Stimulated activated CD4-positive, alpha-beta T cell treated with anti-CD3 and anti-CD28 coated beads, Interleukin-15, amount 100 ng/mL, for 24 hours (primary cell): Measurements from ENCODE around the gene TOMM70.
A peak's percentile ranks its signal among the peaks of the same experiment; 100 is the strongest.

Source experiments
- DNase-seq: peaks from one replicate; pipeline ENCODE4 v3.0.0-alpha.2; 2020

TOMM70 gene

DNA sequence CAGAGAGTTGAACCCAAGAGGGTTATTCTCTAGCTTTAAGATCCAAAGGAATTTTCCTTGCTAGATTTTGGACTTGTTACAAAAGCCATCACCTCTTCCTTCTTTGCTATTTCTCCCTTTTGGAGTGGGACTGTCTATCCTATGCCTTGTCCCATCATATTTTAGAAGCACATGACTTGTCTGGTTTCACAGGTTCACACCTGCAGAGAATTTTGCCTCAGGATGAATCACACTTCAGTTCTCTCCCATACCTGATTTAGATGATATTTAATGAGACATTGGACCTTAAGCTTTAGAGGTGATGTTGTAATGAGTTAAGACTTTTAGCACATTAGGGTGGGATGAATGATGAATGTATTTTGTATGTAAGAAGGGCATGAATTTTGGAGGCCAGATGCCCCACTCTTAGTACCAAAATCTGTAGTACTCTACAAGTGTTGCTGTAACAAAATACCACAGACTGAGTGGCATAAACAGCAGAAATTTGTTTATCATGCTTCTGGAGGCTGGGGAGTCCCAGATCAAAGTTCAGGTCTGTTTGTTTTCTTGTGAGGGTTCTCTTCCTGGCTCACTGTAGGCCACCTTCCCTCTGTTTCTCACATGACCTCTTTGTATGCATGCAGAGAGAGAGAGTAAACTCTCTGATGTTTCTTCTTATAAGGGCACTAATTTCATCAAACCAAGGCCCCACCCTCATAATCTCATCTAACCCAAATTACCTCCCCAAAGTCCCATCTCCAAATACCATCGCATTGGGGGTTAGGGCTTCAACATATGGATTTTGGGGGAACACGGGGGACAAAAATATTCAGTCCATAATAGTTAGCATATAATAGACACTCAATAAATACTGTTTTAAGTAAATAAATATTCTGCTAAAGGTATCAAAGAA lies 10.4 kb upstream of the TOMM70 start:
- no peak for DNase-seq

DNA sequence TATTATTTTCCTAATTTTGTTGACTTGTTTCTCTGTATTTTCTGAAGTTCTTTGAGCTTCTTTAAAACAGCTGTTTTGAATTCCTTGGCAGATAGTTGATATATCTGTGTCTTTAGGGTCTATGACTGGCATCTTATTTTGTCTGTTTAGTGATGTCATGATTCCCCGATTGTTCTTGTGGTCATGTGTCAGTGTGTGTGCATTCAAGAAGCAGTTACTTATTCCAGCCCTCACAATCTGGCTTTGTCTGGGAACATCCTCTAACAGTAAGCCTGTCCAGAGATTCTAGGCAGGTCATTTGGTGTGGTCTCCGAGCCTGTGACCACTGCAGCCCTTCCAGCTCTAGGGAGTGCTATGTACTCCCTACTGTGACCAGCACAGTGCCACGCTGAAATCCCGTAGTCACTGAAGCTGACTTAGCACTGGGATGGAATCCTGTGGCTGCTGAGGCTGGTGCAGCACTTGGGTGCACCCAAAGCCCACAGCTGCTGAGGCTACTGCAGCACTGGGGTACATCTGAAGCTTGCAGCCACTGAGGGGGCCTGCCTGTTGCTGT lies 7.2 kb upstream of the TOMM70 start:
- no peak for DNase-seq

DNA sequence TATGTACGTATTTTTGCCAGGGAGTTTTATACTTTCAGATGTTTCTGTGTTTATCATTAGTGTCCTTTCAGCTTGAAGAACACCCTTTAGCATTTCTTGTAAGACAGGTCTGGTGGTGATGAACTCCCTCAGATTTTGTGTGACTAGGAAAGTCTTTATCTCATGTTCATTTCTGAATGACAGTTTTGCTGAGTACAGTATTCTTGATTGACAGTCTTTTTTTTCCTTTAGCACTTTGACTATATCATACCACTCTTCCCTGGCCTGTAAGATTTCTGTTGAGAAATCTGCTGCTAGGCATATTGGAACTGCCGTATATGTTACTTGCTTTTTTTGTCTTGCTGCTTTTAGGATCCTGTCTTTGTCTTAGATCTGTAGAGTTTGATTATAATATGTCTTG lies 6.3 kb upstream of the TOMM70 start:
- DNase-seq = no peak

DNA sequence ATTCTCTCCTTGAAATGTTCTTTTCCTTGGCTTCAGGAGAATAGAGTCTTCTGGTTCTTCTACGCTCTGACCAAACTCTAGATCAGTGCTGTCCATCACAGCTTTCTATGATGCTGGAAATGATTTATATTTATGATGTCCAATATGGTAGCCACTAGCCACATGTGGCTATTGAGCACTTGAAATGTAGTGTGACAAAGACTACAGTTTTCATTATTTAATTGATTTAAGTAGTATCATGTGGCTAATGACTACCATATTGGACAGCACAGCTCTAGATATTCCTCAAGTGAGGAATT lies 3.3 kb upstream of the TOMM70 start:
- no peak for DNase-seq

DNA sequence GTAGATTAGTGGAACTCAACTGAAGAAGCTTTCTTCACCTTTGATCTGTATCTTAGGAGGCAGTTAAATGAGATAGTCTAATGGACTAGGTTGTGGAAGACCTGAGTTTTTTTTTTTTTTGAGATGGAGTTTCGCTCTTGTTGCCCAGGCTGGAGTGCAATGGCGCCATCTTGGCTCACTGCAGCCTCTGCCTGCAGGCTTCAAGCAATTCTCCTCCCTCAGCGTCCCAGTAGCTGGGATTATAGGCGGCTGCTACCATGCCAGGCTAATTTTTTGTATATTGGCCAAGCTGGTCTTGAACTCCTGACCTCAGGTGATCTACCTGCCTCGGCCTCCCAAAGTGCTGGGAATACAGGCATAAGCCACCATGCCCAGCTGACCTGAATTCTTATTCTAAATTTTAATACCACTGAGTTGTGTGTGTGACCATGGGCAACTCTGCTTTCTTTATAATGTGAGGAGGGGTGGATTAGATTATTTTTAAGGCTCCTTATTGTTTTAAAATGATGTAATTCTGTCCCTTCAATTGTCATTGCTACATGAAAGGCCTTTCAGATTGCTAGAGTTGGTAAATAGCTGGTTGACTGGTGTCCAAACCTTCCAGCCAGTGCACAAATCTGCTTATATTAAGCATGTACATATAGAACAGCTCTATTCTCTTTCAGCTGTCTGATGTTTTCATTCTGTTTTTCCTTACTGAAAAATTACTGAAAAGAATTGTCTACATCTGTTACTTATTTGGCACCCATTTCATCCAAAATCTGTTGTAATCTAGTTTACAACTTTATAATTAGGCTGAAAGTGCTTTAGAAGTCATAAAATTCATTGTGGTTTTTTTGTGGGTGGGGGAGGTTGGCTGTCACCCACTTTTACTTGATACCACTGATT lies 2.7 kb upstream of the TOMM70 start:
- no peak for DNase-seq

DNA sequence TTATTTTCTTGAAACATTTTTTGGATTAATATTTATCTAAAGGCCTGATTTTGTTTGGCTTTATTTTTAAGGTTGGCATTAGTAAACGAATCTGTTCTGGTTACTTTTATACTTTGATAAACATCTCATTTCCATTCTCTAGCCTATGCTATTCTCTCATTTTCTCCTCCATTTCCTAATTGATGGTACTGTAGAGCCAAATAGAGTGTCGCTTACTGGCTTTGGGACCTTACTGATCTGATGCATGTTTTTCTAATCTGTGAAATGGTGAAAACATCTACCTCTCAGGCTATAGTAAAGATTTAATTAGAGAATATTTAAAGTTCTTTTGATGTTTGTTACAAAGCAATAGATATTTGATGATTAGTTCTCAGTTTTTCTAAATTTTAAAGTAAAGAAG lies 2.0 kb upstream of the TOMM70 start:
- DNase-seq = no peak

DNA sequence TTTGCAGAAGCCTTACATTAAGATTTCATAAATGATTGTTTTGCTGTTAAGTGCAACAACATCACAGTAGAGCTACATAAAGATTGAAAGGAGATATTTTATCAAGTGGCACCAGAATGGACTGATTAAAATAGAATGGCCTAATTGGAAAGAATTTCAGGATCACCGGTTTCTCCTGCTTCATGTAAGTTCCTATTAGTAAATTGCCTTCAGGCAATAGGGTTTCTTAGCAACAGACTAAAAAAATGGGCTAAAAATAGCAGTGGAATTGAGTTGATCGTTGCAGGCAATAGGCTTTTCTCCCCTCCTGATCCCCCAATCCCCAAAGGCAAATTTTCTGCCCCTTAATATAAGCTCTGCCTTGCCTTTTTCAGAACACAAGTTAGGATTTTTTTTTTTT lies 1.4 kb upstream of the TOMM70 start:
- no peak for DNase-seq

DNA sequence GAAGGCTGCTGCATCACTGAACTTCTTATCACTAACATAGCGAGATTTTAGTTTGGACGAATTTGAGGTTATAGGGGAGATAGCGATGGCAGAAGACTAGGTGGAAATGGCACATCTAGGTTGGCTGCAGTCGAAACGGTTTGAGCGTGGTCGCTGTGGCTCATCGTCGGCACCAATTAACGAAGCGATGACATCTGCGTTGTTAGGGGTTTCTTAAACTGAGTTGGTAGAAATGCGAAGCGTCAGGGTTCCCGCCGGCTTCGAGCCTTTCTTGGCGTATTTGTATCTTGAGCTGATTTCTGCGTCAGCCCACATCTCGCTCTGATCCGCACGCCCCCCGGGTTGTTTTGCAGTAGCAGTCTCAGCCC lies 769 bp upstream of the TOMM70 start:
- DNase-seq = peak; percentile 62

DNA sequence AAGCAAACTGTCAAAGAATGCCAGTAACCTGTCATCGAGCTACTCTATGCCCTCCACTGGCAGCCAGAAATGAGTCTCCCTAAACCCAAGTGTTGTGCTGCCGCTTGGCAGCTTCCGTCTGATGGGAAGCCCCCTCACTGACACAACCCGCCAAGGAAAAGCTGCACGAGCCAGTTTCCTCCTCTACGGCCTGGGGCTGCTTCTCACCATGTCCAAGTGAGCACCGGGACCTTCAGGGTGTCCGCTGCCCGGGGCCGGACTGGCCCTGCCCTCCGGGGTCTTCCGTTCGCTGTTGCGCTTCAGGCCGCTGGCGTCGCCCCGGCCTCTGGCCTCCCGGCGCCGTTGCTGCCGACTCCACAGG lies 490 bp downstream of the TOMM70 start:
- DNase-seq = peak; percentile 48

DNA sequence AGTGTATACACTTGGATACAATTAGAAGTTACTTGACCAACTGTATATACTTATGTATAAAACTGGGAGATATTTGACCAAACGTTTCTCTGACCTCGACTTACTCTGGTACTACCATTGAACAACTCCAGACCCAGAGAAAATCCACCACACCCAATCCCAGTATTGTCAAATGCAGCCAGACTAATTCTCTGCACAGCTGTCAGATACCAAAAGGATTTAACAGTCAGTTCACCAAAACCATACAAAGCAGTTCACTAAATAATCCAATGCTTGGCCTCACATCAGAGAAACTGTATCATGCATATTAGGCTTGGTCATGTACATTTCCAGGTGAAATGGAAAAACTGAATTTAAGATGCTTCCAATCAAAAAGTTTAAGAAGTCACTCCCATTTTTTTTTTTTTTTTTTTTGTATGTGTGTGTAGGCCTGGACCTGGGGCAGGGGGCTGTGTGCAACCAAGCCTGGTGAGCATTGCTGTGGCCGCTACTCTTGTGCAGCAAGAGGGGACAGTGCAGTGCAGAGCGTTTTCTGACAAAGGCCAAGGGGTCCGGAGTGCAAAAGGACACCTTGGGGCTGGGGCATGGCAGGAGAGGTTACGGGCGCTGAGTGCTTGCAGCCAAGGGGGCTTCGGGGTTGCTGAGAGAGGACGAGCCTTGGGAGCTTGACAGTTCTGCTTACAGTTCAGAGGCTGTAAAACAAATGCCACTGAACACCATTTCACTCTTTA lies 1.4 kb downstream of the TOMM70 start:
- DNase-seq = no peak

DNA sequence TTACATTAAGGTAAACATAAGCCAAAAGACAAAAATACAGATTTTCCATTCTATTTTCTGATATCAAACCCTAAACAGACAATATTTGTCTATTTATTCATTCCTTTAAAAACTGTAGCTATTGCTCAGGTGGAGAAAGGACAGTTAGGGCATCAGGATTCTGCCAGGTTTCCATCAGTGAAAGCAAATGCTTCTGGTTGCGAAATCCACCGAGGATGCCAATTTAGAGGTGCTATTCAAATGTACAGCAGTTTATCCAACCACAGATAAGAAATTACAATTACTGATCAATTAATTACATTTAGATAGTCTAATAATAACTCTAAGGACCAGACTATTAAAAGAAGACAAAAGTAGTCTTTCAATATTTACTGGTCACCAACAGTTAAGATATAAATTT lies 3.9 kb downstream of the TOMM70 start:
- no peak for DNase-seq

DNA sequence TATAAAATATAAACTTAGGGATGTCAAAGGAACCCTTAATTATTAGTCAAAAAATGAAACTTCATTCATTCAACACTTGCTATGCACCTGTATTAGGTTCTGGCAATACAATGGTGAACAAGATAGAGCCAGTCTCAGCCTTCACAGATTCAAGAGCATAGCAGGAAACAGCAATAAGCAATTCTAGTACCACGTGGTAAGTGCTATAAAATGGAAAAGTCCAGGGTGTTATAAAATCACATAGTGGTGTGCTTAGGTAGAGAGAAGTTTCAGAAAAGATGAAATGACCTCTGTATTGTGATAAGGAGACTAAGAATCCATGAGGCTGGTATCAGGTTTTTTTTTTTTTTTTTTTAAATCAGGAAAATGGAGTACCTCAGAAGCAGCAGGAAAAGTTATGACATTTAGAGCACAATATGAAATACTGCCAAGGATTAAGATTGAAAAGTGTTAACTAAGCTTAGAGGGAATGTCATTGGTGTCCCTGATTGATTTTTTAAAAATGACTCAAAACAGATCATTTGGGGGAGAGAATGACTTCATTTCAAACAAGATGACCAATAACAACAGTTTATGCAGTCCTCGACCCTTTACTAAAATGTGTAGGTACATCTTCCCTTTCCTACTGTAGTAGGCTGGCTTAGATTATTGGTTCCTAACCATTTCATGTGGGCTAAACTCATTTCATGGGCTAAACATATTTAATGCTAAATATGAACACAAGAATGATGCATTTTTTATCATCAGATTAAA lies 5.0 kb downstream of the TOMM70 start:
- no peak for DNase-seq

DNA sequence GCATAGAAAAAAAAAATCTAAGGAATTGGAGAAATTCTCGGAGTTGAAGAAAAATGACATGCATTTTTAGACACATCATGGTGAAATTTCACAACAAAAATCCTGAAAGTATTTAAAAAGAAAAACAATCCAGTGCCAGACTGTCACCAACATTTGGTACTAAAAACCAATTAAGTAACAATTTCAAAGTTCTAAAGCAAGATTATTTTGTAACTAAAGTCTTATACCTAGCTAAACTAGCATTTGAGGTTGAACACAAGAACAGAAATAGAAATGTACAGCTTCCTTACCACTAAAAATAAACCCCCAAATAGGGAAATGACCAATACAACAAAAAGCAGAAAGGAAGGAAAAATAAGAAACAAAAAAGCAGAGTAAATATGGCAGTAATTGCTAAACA lies 11.9 kb downstream of the TOMM70 start:
- no peak for DNase-seq

DNA sequence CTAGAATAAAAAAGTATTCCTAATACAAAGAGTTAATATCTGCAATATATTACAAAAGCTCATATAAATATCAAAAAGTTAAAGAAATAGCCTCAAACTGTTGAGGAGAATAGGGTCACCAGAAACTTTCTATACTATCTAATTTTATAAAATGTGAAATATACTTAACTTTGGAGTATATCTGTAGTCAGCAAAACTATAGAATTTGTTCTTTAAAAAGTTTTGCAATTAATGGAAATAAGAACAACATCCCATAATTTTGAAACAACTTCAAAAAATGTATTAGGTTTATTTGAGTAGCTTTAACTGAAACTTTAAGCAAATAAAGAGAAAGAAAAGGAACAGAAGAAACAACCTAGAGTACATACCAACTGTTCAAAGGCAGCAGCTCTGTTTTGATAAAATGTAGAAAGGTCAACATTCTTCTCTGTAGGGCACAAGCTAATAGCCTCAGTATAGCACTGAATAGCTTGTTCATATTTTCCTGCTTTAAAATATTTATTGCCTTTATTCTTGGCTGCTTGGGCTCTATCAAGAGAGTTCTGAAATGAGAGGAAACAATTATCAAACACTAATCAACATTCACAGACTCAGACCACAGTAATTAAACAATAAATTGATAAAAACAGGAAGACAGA lies 14.3 kb downstream of the TOMM70 start:
- DNase-seq = no peak

DNA sequence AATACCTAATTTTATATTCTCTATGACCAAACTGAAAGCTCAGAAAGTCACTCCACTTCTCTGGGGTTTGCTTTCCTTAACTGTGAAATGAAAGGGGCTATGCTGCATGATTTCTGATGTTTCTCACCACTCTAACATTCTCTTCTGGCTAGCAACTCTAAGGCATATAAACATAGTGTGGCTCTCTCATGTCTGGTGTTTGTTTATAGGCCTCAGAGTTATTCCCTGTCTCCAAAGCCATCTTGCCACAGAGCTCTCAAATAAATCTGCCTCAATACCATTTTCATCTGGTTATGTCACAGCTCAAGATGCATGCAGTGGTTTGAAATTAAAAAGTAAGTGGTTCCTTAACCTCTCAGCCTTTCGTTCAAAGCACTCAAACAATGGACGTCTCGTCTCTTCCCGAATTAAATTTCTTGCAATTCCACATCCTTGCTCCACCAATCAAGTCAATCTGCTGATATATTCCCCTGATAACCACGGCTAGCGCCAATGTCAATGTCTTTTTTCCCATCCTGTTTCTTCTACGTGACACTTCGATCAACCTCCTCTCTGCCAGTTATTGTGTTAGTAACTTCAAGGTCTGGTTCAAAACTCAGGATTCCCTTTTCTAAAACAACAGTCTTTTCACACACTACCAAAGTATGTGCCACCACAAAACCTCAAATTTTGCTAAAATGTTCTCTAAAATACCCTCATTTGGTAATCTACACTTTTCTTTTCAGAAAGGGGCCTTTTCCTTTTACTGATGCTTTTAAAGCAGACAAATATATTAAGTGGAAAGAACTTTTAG lies 16.0 kb downstream of the TOMM70 start:
- DNase-seq = no peak

DNA sequence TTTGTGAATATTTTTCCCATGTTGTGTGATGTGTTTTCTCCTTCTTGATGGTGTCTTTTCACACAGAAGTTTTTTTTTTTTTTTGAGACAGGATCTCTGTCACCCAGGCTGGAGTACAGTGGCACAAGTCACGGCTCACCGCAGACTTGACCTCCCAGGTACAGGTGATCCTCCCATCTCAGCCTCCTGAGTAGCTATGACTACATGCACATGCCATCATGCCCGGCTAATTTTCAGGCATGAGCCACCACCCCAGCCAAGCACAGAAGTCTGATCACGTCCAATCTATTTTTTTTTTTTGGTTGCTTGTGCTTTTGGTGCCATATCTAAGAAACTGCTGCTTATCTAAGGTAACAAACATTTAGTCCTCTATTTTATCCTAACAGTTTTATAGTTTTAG lies 24.6 kb downstream of the TOMM70 start:
- no peak for DNase-seq

DNA sequence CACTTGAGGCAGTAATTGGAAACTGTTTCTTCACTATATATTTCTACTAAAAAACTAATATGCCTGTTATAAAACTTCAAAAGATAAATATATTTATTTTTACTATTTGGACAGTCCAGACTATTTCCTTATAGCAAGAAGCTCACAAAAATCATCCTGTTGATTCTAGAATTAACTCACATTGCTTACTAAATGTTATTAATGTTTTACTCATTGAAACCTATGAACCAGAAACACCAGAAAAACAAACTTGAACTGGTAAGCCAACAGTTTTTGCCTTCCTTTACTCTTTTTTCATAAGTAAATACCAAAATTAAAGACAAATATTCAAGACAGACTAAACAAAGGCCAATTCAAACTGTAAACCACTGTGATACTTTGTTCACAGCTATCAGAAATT lies 26.4 kb downstream of the TOMM70 start:
- no peak for DNase-seq

DNA sequence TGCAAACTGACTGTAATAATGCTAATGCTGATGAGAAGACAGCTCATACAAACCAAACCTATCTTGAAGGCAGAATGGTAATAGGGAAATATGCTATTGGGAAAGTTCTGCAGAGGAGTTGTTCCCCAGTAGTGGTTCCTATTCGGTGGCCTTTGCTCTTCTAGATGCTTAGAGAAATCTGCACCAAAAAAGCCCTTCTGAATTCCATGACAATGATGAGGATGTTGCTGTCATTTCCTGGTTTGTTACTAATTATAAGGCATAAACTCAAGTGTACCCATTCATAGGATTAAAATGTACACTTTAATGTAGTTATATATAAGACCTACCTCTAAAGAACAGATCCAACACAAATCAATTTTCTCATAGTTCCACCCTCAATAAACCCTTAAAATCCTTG lies 30.1 kb downstream of the TOMM70 start:
- DNase-seq = no peak

DNA sequence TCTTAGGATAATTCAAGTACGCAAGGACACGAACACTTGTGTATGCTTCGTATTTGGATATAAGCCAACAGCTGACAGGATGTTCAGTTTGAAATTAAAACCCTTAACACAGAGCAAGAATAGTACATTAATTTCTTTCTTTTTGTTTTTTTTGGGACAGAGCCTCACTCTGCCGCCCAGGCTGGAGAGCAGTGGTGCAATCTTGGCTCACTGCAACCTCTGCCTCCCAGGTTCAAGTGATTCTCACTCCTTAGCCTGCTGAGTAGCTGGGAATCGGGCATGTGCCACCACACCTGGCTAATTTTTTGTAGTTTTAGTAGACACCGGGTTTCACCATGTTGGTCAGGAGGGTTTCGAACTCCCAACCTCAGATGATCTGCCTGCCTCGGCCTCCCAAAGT lies 32.4 kb downstream of the TOMM70 start:
- DNase-seq = no peak

DNA sequence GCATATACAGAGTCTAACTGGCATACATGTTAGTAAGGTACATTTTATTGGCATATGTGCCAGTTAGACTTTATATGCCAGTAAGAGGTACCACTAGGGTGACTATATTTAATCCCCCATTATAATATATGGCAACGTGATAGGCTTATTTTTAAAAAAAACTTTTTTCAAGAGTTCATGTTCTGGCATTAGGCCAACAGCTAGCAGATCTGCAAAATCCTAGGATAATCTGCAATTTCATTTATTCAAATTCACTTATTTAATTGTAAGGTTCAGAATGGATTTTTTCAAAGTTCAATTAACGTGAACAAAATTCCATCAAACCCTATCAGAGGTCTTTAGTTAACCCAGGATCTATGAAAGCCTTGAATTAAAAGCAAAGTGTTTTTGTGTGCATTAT lies 34.5 kb downstream of the TOMM70 start:
- no peak for DNase-seq

DNA sequence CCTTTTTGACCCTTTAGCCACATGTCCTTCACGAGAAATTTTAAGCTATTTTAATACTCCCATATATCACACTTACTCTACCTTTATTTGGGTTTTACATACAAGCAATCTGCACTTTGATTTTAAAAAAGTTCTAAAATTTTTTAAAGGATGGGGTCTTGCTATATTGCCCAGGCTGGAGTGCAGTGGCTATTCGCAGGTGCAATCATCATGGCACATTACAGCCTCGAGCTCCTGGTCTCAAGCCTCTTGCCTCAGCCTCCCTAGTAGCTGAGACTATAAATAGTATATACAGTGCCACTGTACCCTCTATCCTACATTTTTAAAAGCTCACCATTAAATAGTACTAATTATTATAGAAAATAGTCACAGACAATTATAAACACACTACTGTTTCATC lies 36.5 kb downstream of the TOMM70 start:
- no peak for DNase-seq
